B cell (primary cell): ENCODE data around the gene ARHGAP23. TPM values are rescaled to one million over a fixed set of nuclear protein-coding genes. Genes with fewer than 3 reads are reported as not detected.
"Not testable (repeated sequence)": the region's sequence is repeated elsewhere in the genome, so short reads cannot be mapped to it uniquely, and the experiment has no call there.

Experiments
- ATAC-seq: fragments of 200-7000 bp; cut with Tn5 transposase; one replicate; pipeline ENCODE4 v1.10.0; 2021; ENCODE audit warnings: low read depth, mild to moderate bottlenecking, moderate number of reproducible peaks, moderate library complexity
- CTCF ChIA-PET: fragments of 350-600 bp; sonication (Branson Sonifier 250); formaldehyde crosslinking; loops from one replicate; lab custom pipeline; 2021; ENCODE audit warnings: antibody characterized with exemption, inconsistent platforms; lab: Charles Lee
- POLR2A ChIA-PET: fragments of 350-600 bp; sonication (Branson Sonifier 250); formaldehyde crosslinking; loops from one replicate; lab custom pipeline; 2021; ENCODE audit warnings: antibody characterized with exemption; lab: Charles Lee
- DNase-seq: peaks from one replicate; pipeline ENCODE4 v3.0.0; 2013
- H2AFZ ChIP-seq: 2 replicates; pipeline ENCODE4 v1.6.1; 2012; ENCODE audit warnings: mild to moderate bottlenecking, low read depth, low read length; ENCODE audit not compliant: insufficient read depth, poor library complexity, severe bottlenecking
- H3K27ac ChIP-seq, 2 donors: 1 replicate in 1 of 2; 2 replicates in 1 of 2; pipeline ENCODE4 v1.5.1; 2012 to 2013; ENCODE audit warnings: low read length in 2 of 2, mild to moderate bottlenecking in 2 of 2, moderate library complexity in 1 of 2
- H3K27me3 ChIP-seq, 4 experiments: fragments of 200-600 bp in 1 of 4; sonication (generic) in 1 of 4; replicated peaks in 1 of 4; 1 replicate in 2 of 4; 2 replicates in 2 of 4; pipeline versions ENCODE4 v1.6.1 to v1.7.0; 2013 to 2016; ENCODE audit warnings: low read length in 3 of 4, mild to moderate bottlenecking in 2 of 4, mixed read lengths in 1 of 4, moderate library complexity in 1 of 4; ENCODE audit not compliant: insufficient read depth in 4 of 4, control insufficient read depth in 3 of 4; ENCODE audit errors: control extremely low read depth in 1 of 4
- H3K36me3 ChIP-seq, 2 experiments: replicated peaks in 1 of 2; 1 replicate in 1 of 2; 2 replicates in 1 of 2; pipeline versions ENCODE4 v1.6.1 to v1.7.1; 2013; ENCODE audit warnings: low read length in 1 of 2; ENCODE audit not compliant: insufficient read depth in 2 of 2, control insufficient read depth in 1 of 2; ENCODE audit errors: control extremely low read depth in 1 of 2, extremely low read depth in 1 of 2
- H3K4me1 ChIP-seq, 2 donors: fragments of 200-600 bp in 1 of 2; sonication (generic) in 1 of 2; 1 replicate in 1 of 2; 2 replicates in 1 of 2; pipeline versions ENCODE4 v1.5.1 to v1.6.1; 2013 to 2017; ENCODE audit warnings: low read length in 2 of 2; ENCODE audit not compliant: control insufficient read depth in 2 of 2, insufficient read depth in 2 of 2
- H3K4me2 ChIP-seq: replicated peaks from 2 replicates; pipeline ENCODE3; 2012; ENCODE audit warnings: mild to moderate bottlenecking, low read depth, low read length; ENCODE audit not compliant: poor library complexity, severe bottlenecking
- H3K4me3 ChIP-seq, 5 experiments: fragments of 200-600 bp in 1 of 5; sonication (generic) in 1 of 5; 1 replicate in 3 of 5; 2 replicates in 2 of 5; pipeline versions ENCODE4 v1.5.1 to v1.7.0; 2011 to 2016; ENCODE audit warnings: low read length in 4 of 5, mild to moderate bottlenecking in 4 of 5, low read depth in 2 of 5, control low read depth in 1 of 5, moderate library complexity in 1 of 5; ENCODE audit not compliant: insufficient read depth in 1 of 5; ENCODE audit errors: control extremely low read depth in 1 of 5, extremely low read depth in 1 of 5
- H3K79me2 ChIP-seq: fragments of 200-600 bp; sonication (generic); one replicate; pipeline ENCODE4 v1.6.0; 2016; ENCODE audit warnings: low read length; ENCODE audit not compliant: control insufficient read depth, insufficient read depth
- H3K9ac ChIP-seq: fragments of 200-600 bp; sonication (generic); 2 replicates; pipeline ENCODE4 v1.6.1; 2017; ENCODE audit warnings: mild to moderate bottlenecking, low read length, moderate library complexity
- H3K9me3 ChIP-seq, 3 donors: one replicate each; pipeline versions ENCODE4 v1.6.1 to v1.7.1; 2013; ENCODE audit warnings: low read length in 2 of 3; ENCODE audit not compliant: control insufficient read depth in 2 of 3, insufficient read depth in 1 of 3; ENCODE audit errors: control extremely low read depth in 1 of 3
- H4K20me1 ChIP-seq: 2 replicates; pipeline ENCODE4 v1.6.0; 2012; ENCODE audit warnings: mild to moderate bottlenecking, low read length; ENCODE audit not compliant: insufficient read depth, control insufficient read depth, poor library complexity, severe bottlenecking
- H3K27ac Mint-ChIP-seq: one replicate; pipeline ENCODE4 v1.8.0; 2021; ENCODE audit warnings: mixed read lengths
- H3K27me3 Mint-ChIP-seq: one replicate; pipeline ENCODE4 v1.8.0; 2021; ENCODE audit warnings: mixed read lengths
- H3K4me1 Mint-ChIP-seq: one replicate; pipeline ENCODE4 v1.8.0; 2021; ENCODE audit warnings: mixed read lengths
- H3K4me3 Mint-ChIP-seq: one replicate; pipeline ENCODE4 v1.8.0; 2021; ENCODE audit warnings: mixed read lengths
- H3K9me3 Mint-ChIP-seq: one replicate; pipeline ENCODE4 v1.8.0; 2022; ENCODE audit warnings: mixed read lengths; ENCODE audit not compliant: insufficient read depth
- WGBS: methylation state at CpG from one replicate; pipeline ENCODE4 v1.1.5; 2013; ENCODE audit warnings: missing lambda C conversion rate; ENCODE audit not compliant: insufficient coverage; 5-methylcytosine and 5-hydroxymethylcytosine counted together
- intact Hi-C: fragments of 100-400 bp; cut with micrococcal nuclease; formaldehyde crosslinking; loops from one replicate; pipeline ENCODE4 v1.10.0; 2022
- polyA plus RNA-seq: library from polyadenylated mRNA; depleted of rRNA; stranded (reverse); fragments of >200 nt; gene quantifications from 2 replicates; pipeline ENCODE4 v1.2.3, GENCODE V29; 2012
- total RNA-seq, 2 donors: library from RNA; stranded (reverse); fragments of 120-200 nt in 1 of 2; gene quantifications; 1 replicate in 1 of 2; 2 replicates in 1 of 2; pipeline versions ENCODE4 v1.2.3 to v1.2.4, GENCODE V29; 2013 to 2022

The ARHGAP23 gene
- total and polyA plus RNA-seq, 2 donors (not counting 1 experiment from before 2014, with no cell fraction given) = 0.07 to 0.12 TPM

DNA sequence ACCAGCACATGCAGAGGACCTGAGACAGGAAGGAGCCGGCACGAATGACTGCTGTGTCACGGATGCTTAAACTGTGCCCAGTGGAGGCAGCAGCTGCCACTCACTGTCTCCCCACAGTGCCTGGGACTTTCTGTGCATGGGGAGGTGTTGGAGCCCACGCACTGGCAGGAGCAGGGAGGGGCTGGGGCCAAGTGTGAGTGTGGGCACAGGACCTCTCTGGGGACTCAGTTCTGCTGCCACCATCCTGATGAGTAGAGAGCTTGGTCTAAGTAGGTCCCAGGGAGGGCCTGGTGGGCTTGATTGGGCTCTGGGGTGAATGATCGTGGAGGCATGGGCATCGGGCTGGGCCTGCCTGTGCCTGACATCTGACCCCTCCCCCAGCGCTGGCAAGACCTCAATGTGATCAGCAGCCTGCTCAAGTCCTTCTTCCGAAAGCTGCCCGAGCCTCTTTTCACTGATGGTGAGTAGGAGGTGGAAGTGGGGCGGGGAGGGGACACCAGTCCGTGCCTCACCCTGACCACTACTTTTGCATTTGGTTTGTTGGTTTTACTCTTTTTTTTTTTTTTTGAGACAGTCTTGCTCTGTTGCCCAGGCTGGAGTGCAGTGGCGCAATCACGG is 57.5 kb downstream of the ARHGAP23 start:
- H3K4me1 Mint-ChIP-seq = peaks cover 20% of the 10 kb centered on the region
- H3K9me3 Mint-ChIP-seq, H3K9me3 ChIP-seq, H3K36me3 ChIP-seq, H3K4me3 ChIP-seq, H3K27ac ChIP-seq, H3K27me3 Mint-ChIP-seq, H3K4me2 ChIP-seq, H4K20me1 ChIP-seq, H3K9ac ChIP-seq, POLR2A ChIA-PET, H3K27me3 ChIP-seq, H3K79me2 ChIP-seq: not testable (repeated sequence)
- intact Hi-C loops = loop anchor here (2.0 kb wide), 2 partner anchors 63 to 137 kb away; no protein-coding TSS in a partner anchor
- H3K4me3 Mint-ChIP-seq = peak overlapping the region; percentile 82
- H3K27ac Mint-ChIP-seq = peak overlapping the region; percentile 85
- Histone ChIP-seq H3K4me1 (peaks cover 0 to 11% of the 10 kb centered on the region in 2 donors), H2AFZ (peak overlapping the region; percentile 12)
- 67% methylated on average over 7 of the region's 13 CpGs for WGBS
- CTCF ChIA-PET = interaction anchor here (0.8 to 1.4 kb wide), 4 partner anchors 42 to 181 kb away, joined by 3 to 6 read pairs (median 4); no protein-coding TSS in a partner anchor
- ATAC-seq (peak; percentile 77), DNase-seq (peak; percentile 64)

DNA sequence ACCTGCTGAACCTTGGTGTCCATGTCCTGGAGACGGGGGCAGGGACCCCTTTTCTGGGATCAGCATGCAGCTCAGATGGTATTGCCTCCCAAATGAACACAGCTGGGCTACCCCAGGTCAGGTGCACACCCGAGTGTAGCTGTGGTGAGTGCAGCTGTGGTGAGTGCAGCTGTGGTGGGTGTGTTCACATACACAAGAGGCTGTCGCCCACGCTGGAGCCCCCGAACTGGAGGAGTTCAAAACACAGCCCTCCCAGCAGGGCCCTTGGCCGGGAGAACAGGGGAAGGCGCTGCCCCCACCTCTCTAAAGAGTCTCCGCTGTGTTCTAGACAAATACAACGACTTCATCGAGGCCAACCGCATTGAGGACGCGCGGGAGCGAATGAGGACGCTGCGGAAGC is 61.5 kb downstream of the ARHGAP23 start:
- DNase-seq, H3K4me2 ChIP-seq, H3K27ac Mint-ChIP-seq, H3K27me3 Mint-ChIP-seq, H3K9me3 ChIP-seq, CTCF ChIA-PET, H2AFZ ChIP-seq, intact Hi-C loops, H3K36me3 ChIP-seq, H3K79me2 ChIP-seq, H3K4me3 Mint-ChIP-seq, H3K9ac ChIP-seq, POLR2A ChIA-PET, H3K4me3 ChIP-seq, H3K27ac ChIP-seq, H3K27me3 ChIP-seq, H3K9me3 Mint-ChIP-seq, ATAC-seq, H4K20me1 ChIP-seq: not testable (repeated sequence)
- peaks cover 0 to 11% of the 10 kb centered on the region in 2 donors for H3K4me1 ChIP-seq
- H3K4me1 Mint-ChIP-seq = peaks cover 19% of the 10 kb centered on the region
- WGBS = 89% methylated on average over 15 of the region's 17 CpGs

DNA sequence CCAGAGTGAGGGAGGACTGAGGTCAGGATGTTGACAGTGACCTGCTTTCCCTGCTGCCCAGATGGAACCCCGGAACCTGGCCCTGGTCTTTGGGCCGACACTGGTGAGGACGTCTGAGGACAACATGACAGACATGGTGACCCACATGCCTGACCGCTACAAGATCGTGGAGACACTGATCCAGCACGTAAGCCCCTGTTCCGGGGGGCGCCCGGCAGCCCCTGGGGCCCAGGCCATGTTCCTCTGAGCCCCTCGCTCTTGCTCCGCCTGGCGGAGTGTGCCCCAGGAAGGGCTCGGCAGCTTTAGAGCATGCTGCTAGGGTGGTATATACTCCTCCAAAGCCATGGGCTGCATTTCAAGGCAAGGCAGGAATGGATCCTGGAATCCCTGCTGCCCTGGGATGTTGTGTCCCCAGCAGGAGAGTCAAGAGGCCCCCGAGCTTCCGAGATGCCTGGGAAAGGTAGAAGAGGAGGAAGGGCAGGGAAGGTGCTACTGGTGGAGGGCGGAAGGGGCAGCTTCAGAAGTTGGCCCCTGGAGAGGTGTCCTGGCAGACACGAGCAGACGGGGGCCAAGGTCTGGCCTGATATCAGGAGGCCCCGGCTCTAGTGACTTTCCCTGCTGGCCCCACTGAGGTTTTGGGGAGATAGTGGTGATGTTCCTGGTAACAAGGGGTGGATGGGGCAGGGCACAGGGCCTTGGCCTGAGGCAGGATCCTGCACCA is 63.2 kb downstream of the ARHGAP23 start:
- WGBS = 94% methylated on average over 15 of the region's 19 CpGs
- CTCF ChIA-PET = interaction anchor here (1.2 to 2.5 kb wide), 3 partner anchors 44 to 175 kb away, joined by 3 to 18 read pairs (median 3); no protein-coding TSS in a partner anchor
- H3K27me3 Mint-ChIP-seq = peaks cover 12% of the 10 kb centered on the region

More for the DNA sequence above, 63.2 kb downstream of the ARHGAP23 start:
- H3K9me3 ChIP-seq, H3K36me3 ChIP-seq, H3K4me2 ChIP-seq, H3K9me3 Mint-ChIP-seq, H2AFZ ChIP-seq, H3K79me2 ChIP-seq, H3K4me3 Mint-ChIP-seq, H4K20me1 ChIP-seq, H3K27me3 ChIP-seq, H3K9ac ChIP-seq, ATAC-seq, H3K27ac ChIP-seq, POLR2A ChIA-PET, H3K4me1 Mint-ChIP-seq, H3K4me1 ChIP-seq, H3K4me3 ChIP-seq: not testable (repeated sequence)
- peak; percentile 37 for DNase-seq
- intact Hi-C loops = loop anchor here (1.0 to 2.0 kb wide), 5 partner anchors 47 to 176 kb away; no protein-coding TSS in a partner anchor
- H3K27ac Mint-ChIP-seq = peak overlapping the region; percentile 60
